GM12878 (cell line): Measurements from ENCODE around the gene GID8. TPM values are rescaled to one million over a fixed set of nuclear protein-coding genes. Genes with fewer than 3 reads are reported as not detected.

Experiments
- ATAC-seq: fragments of 200-7000 bp; cut with Tn5 transposase; 3 replicates; pipeline ENCODE4 v1.9.1; 2020; ENCODE audit warnings: mild to moderate bottlenecking, moderate library complexity
- BruUV-seq: library from RNA; stranded (reverse); fragments of 400-500 nt; replicated peaks from 2 replicates; lab custom pipeline; 2021; lab: Mats Ljungman, UMichigan
- CTCF ChIA-PET: fragments of 300-600 bp; sonication (Branson Sonifier 250); formaldehyde crosslinking; extraction: SDS; loops from one replicate; lab custom pipeline; 2021; ENCODE audit warnings: inconsistent platforms; lab: Yijun Ruan, JAX
- POLR2A ChIA-PET: fragments of 350-600 bp; formaldehyde crosslinking; extraction: SDS; loops from one replicate; lab custom pipeline; 2021; ENCODE audit warnings: inconsistent platforms; lab: Charles Lee
- RAD21 ChIA-PET: fragments of 300-600 bp; sonication (Branson Sonifier 250); formaldehyde crosslinking; loops from one replicate; lab custom pipeline; 2023; ENCODE audit warnings: antibody characterized with exemption; ENCODE audit not compliant: unreplicated experiment; lab: Charles Lee
- SMC1A ChIA-PET: fragments of 300-600 bp; sonication (Branson Sonifier 250); formaldehyde crosslinking; loops from one replicate; lab custom pipeline; 2023; ENCODE audit not compliant: unreplicated experiment, uncharacterized antibody; lab: Charles Lee
- DNase-seq: peaks from one replicate; pipeline ENCODE4 v3.0.0-alpha.2; 2011; ENCODE audit warnings: low read depth, low spot score
- FAIRE-seq: peaks from 3 replicates; lab custom pipeline; 2011; peaks lifted over from hg19 to GRCh38; lab: Jason Lieb, UNC
- H2AFZ ChIP-seq: 2 replicates; pipeline ENCODE4 v1.6.0; 2011; ENCODE audit warnings: low read depth, low read length, control low read depth; ENCODE audit not compliant: control insufficient read depth
- H3K27ac ChIP-seq: 2 replicates; pipeline ENCODE4 v1.5.1; 2011; ENCODE audit warnings: control low read depth; ENCODE audit not compliant: control insufficient read depth, insufficient read depth
- H3K27me3 ChIP-seq, 2 experiments: replicated peaks in 1 of 2; 2 replicates each; pipeline versions ENCODE4 v1.6.0 to v1.6.1; 2011; ENCODE audit warnings: low read length in 1 of 2; ENCODE audit not compliant: control insufficient read depth in 2 of 2, insufficient read depth in 2 of 2
- H3K36me3 ChIP-seq, 2 experiments: 2 replicates each; pipeline ENCODE4 v1.5.1; 2011; ENCODE audit warnings: low read length in 1 of 2; ENCODE audit not compliant: control insufficient read depth in 2 of 2, insufficient read depth in 2 of 2
- H3K4me1 ChIP-seq: 2 replicates; pipeline ENCODE4 v1.6.1; 2011; ENCODE audit warnings: mild to moderate bottlenecking, low read length, moderate library complexity, mixed read lengths; ENCODE audit not compliant: control insufficient read depth, insufficient read depth
- H3K4me2 ChIP-seq: 2 replicates; pipeline ENCODE4 v1.6.0; 2011; ENCODE audit warnings: control low read depth; ENCODE audit not compliant: control insufficient read depth, insufficient read depth
- H3K4me3 ChIP-seq: fragments of 200-600 bp; sonication (generic); 2 replicates; pipeline ENCODE4 v1.5.1; 2016
- H3K79me2 ChIP-seq: 2 replicates; pipeline ENCODE4 v1.6.0; 2011; ENCODE audit warnings: low read length; ENCODE audit not compliant: control insufficient read depth, insufficient read depth
- H3K9ac ChIP-seq: 2 replicates; pipeline ENCODE4 v1.8.0; 2011; ENCODE audit warnings: low read length, control low read depth, mixed read lengths; ENCODE audit not compliant: control insufficient read depth, insufficient read depth
- H3K9me3 ChIP-seq: replicated peaks from 3 replicates; pipeline ENCODE4 v1.5.1; 2011; ENCODE audit warnings: mild to moderate bottlenecking, low read length; ENCODE audit not compliant: control insufficient read depth, insufficient read depth
- H4K20me1 ChIP-seq: 2 replicates; pipeline ENCODE4 v1.6.0; 2011; ENCODE audit not compliant: control insufficient read depth, insufficient read depth
- DPF2 ChIP-seq: fragments of 450-650 bp; IDR thresholded peaks from 2 replicates; pipeline ENCODE4 v1.6.1; 2017; ENCODE audit warnings: mild to moderate bottlenecking
- NRF1 ChIP-seq: conservative IDR thresholded peaks from 2 replicates; pipeline ENCODE4 v1.6.1; 2011; ENCODE audit warnings: mild to moderate bottlenecking, low read depth, low read length, improper control_type of control experiment
- TCF12 ChIP-seq: IDR thresholded peaks from 2 replicates; pipeline ENCODE4 v1.6.1; 2011; ENCODE audit warnings: low read depth, mild to moderate bottlenecking, low read length
- WGBS: methylation state at CpG from one replicate; pipeline ENCODE4 v1.1.6; 2016; ENCODE audit warnings: low lambda C conversion rate; ENCODE audit not compliant: insufficient replicate concordance, insufficient coverage; ENCODE audit errors: missing lambda C conversion rate; 5-methylcytosine and 5-hydroxymethylcytosine counted together
- in situ Hi-C: fragments of 300-500 bp; cut with MboI; formaldehyde crosslinking; loops from 9 replicates; pipeline ENCODE4 v1.14.3; 2018; ENCODE audit warnings: mixed read lengths
- intact Hi-C: fragments of 100-400 bp; cut with micrococcal nuclease; formaldehyde crosslinking; loops from one replicate; pipeline ENCODE4 v1.14.2; 2022; ENCODE audit not compliant: unreplicated experiment
- polyA plus RNA-seq, 11 experiments: library from polyadenylated mRNA; depleted of rRNA in 4 of 11; unstranded in 6 of 11; stranded (reverse) in 5 of 11; fragments of >200 nt; fragmentation: Nextera tagmentation in 4 of 11; fragmentation: Illumina TruSeq in 1 of 11; extraction: Ambion mirVana in 4 of 11; extraction: Trizol in 1 of 11; gene quantifications; 1 replicate in 1 of 11; 2 replicates in 10 of 11; pipeline versions ENCODE4 v1.2.1 to v1.2.3, GENCODE V29; 2011 to 2016; ENCODE audit warnings: inconsistent platforms in 2 of 11, missing spikeins in 2 of 11, low read depth in 1 of 11
- total RNA-seq, 4 experiments: library from RNA; depleted of rRNA in 3 of 4; stranded (reverse); fragments of >200 nt in 3 of 4; fragmentation: Illumina TruSeq in 1 of 4; extraction: Trizol in 1 of 4; gene quantifications; 2 replicates each; pipeline versions ENCODE4 v1.2.1 to v1.2.3, GENCODE V29; 2013 to 2021
- TF ChIP-seq, protein P1 (sequence below): IDR thresholded peaks from 2 replicates; pipeline ENCODE4 v1.6.1; 2011; ENCODE audit warnings: borderline replicate concordance, low read depth, mild to moderate bottlenecking, moderate library complexity, low read length; ENCODE audit not compliant: insufficient read depth, poor library complexity, severe bottlenecking

The GID8 gene
- total and polyA plus RNA-seq, 10 of the 15 experiments (the other 5 are each of a cell fraction or from before 2014, with no cell fraction given), result 12.0 to 33.8 (median 22.2) TPM

- POLR2A ChIA-PET, result interaction anchor here (0.6 to 2.7 kb wide), 3 partner anchors 17 to 557 kb away, joined by 3 to 7 read pairs (median 4); no protein-coding TSS in a partner anchor
- Histone ChIP-seq H3K4me3 (no peak overlapping the region), H2AFZ (no peak overlapping the region), H3K4me1 (peaks cover 7% of the 10 kb centered on the region), H3K4me2 (no peak overlapping the region), H3K27me3 (peaks cover 0 to 6% of the 10 kb centered on the region in 2 experiments; a peak in 2 of 4 replicates), H3K36me3 (no peaks in the 10 kb centered on the region; a peak in 1 of 4 replicates), H3K9ac (no peak overlapping the region), H3K27ac (no peak overlapping the region), H3K9me3 (no peaks in the 10 kb centered on the region), H3K79me2 (no peaks in the 10 kb centered on the region), H4K20me1 (no peaks in the 10 kb centered on the region)
- FAIRE-seq (peak; percentile 62), ATAC-seq (no peak), DNase-seq (no peak)
- WGBS, result 54% methylated on average over 10 of the region's 10 CpGs
- no TSS peak for BruUV-seq
- intact Hi-C loops, result no loop called here
- TF ChIP-seq, protein P1, sequence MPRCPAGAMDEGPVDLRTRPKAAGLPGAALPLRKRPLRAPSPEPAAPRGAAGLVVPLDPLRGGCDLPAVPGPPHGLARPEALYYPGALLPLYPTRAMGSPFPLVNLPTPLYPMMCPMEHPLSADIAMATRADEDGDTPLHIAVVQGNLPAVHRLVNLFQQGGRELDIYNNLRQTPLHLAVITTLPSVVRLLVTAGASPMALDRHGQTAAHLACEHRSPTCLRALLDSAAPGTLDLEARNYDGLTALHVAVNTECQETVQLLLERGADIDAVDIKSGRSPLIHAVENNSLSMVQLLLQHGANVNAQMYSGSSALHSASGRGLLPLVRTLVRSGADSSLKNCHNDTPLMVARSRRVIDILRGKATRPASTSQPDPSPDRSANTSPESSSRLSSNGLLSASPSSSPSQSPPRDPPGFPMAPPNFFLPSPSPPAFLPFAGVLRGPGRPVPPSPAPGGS, result peak; percentile 15
- TF ChIP-seq TCF12 (no peak), NRF1 (no peak), DPF2 (no peak)
- SMC1A ChIA-PET, result interaction anchor here (1.3 to 1.7 kb wide), 5 partner anchors 17 to 70 kb away, joined by 4 to 15 read pairs (median 7); no protein-coding TSS in a partner anchor
- in situ Hi-C loops, result no loop called here
- CTCF ChIA-PET, result interaction anchor here (0.6 to 2.0 kb wide), 11 partner anchors 14 to 208 kb away, joined by 3 to 8 read pairs (median 3); no protein-coding TSS in a partner anchor
- RAD21 ChIA-PET, result interaction anchor here (0.6 to 1.8 kb wide), 5 partner anchors 9 to 316 kb away, joined by 3 to 16 read pairs (median 4); no protein-coding TSS in a partner anchor
Observed at GRCh38 chr20:62971211-62971949, 33.4 kb downstream of the GID8 start.
